Measurements from ENCODE around the gene MAFF. TPM values are rescaled to one million over a fixed set of nuclear protein-coding genes. Genes with fewer than 3 reads are reported as not detected.

The MAFF gene
- total RNA-seq, 1 experiment from 2014 or later = 26.0 TPM

GRCh38 chr22:38202437-38203089, 769 bp downstream of the MAFF start (continued):
- peak; percentile 25 for TF ChIP-seq SIN3A (IDR thresholded peaks at IDR 0.05; ENCODE audit: low read depth)
- no peak for TF ChIP-seq CEBPB (IDR thresholded peaks at IDR 0.05; ENCODE audit: low read depth)
- no peak for TF ChIP-seq ELF1 (IDR thresholded peaks at IDR 0.05; ENCODE audit: borderline replicate concordance, low read depth)
- no peak for TF ChIP-seq RAD21 (IDR thresholded peaks at IDR 0.05; ENCODE audit: low read depth)

GRCh38 chr22:38203090-38203810, 1.5 kb downstream of the MAFF start:
- Histone ChIP-seq H3K9me3 (ENCODE audit: control insufficient read depth in 1 of 2, insufficient read depth in 1 of 2, low read depth in 1 of 2, low read length in 2 of 2) (no peaks in the 10 kb centered on the region), H2AFZ (ENCODE audit: low read depth, low read length, poor library complexity, severe bottlenecking) (no peak overlapping the region), H3K4me1 (ENCODE audit: control insufficient read depth in 1 of 2, insufficient read depth in 2 of 2, low read length in 2 of 2) (peaks cover 12 to 31% of the 10 kb centered on the region in 2 experiments), H3K9ac (ENCODE audit: low read length) (peak overlapping the region; percentile 94), H3K36me3 (ENCODE audit: control insufficient read depth in 1 of 2, insufficient read depth in 2 of 2, low read length in 2 of 2) (0 out of 4 replicates have a peak, but pooled peaks cover 0 to 3% of the 10 kb centered on the region in 2 experiments), H3K27me3 (ENCODE audit: insufficient read depth, low read length) (no peaks in the 10 kb centered on the region), H3K4me2 (ENCODE audit: low read length) (peak overlapping the region; percentile 77), H4K20me1 (ENCODE audit: insufficient read depth) (peaks cover 4% of the 10 kb centered on the region; the same call in 1 of the 2 replicates), H3K27ac (ENCODE audit: low read depth, low read length) (peak overlapping the region; percentile 99), H3K9me2 (ENCODE audit: insufficient read depth) (no peaks in the 10 kb centered on the region), H3K4me3 (replicated peaks in 1 of 2; ENCODE audit: low read depth in 1 of 2, low read length in 2 of 2) (peak overlapping the region; percentile 64 to 85), H3K79me2 (ENCODE audit: insufficient read depth, low read length) (peaks cover 54% of the 10 kb centered on the region)
- ChIA-PET RAD21 (ENCODE audit: low non-redundant PET in 1 of 2, low total read pairs in 2 of 2, uncharacterized antibody in 2 of 2, unreplicated experiment in 2 of 2) (interaction anchor here in 1 of 2 experiments (0.7 kb wide), 1 partner anchor 61 kb away, joined by 5 read pairs; no protein-coding TSS in a partner anchor), CTCF (interaction anchor here (0.6 kb wide), 1 partner anchor 80 kb away, joined by 3 read pairs; no protein-coding TSS in a partner anchor), POLR2A (interaction anchor here (1.1 to 1.8 kb wide), 3 partner anchors 15 to 21 kb away, joined by 3 to 6 read pairs (median 3); no protein-coding TSS in a partner anchor)
- TF ChIP-seq ELF1 (IDR thresholded peaks at IDR 0.05; ENCODE audit: borderline replicate concordance, low read depth) = no peak
- TF ChIP-seq EZH2 (IDR thresholded peaks at IDR 0.05) = no peak
- no peak for TF ChIP-seq CEBPB (IDR thresholded peaks at IDR 0.05; ENCODE audit: low read depth)
- no peak for TF ChIP-seq CTCF (IDR thresholded peaks at IDR 0.05 in 2 of 3, conservative IDR thresholded peaks at IDR 0.05 in 1 of 3; ENCODE audit: borderline replicate concordance in 1 of 3, insufficient read depth in 1 of 3, low read depth in 2 of 3, low read length in 2 of 3)
- TF ChIP-seq RAD21 (IDR thresholded peaks at IDR 0.05; ENCODE audit: low read depth) = no peak
- TF ChIP-seq YY1 (IDR thresholded peaks at IDR 0.05; ENCODE audit: extremely low read depth, insufficient replicate concordance, low read depth, low read length) = no peak
- no peak for TF ChIP-seq SP1 (IDR thresholded peaks at IDR 0.05; ENCODE audit: low read depth)
- no peak for TF ChIP-seq JUND (IDR thresholded peaks at IDR 0.05)
- TF ChIP-seq TCF7L2 (IDR thresholded peaks at IDR 0.05; ENCODE audit: borderline replicate concordance, extremely low read depth, insufficient read depth, insufficient read length) = no peak
- TF ChIP-seq SRF (IDR thresholded peaks at IDR 0.05; ENCODE audit: low read depth) = no peak
- no peak for TF ChIP-seq CBX3 (IDR thresholded peaks at IDR 0.05; ENCODE audit: low read depth)
- TF ChIP-seq EGR1 (IDR thresholded peaks at IDR 0.05; ENCODE audit: low read depth) = no peak
- no TSS peak for BruUV-seq (replicated peaks)
- intact Hi-C loops (cut with micrococcal nuclease) = no loop called here
- no peak for DNase-seq (ENCODE audit: low read depth, low spot score)
- peak; percentile 52 for ATAC-seq
